ENCODE measurements around the gene SLCO3A1. TPM values are rescaled to one million over a fixed set of nuclear protein-coding genes. Genes with fewer than 3 reads are reported as not detected.

Gene SLCO3A1
- total and polyA plus RNA-seq, 4 donors, result 1.6 to 3.6 (median 2.4) TPM

DNA sequence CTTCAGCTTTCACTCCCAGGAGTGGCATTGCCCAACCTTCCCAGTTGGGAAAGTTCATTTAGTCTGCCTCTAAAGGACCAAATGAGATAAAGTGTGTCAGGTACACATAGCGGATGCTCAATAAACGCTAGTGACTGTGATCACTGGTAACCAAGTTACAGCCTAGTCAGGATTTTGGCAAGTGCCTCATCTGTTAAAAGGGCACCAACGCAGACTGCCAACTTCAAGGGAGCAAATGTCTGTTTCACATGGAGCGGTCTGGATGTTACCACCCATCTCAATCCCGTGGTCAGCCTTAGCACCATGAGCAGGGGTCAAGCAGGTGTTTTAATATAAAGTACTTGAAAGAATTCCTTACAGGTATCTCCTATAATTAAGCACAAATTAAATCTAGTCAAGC, 22.7 kb downstream of the SLCO3A1 start:
- Histone ChIP-seq H3K4me1 (ENCODE audit: control insufficient read depth in 4 of 4, insufficient read depth in 4 of 4, low read length in 3 of 4) (no peaks in the 10 kb centered on the region), H3K9ac (ENCODE audit: low read depth in 1 of 2, low read length in 2 of 2) (no peak overlapping the region), H3K27ac (ENCODE audit: low read depth in 1 of 2, low read length in 2 of 2) (no peak overlapping the region), H3K9me3 (ENCODE audit: control insufficient read depth in 4 of 4, low read length in 3 of 4) (no peaks in the 10 kb centered on the region), H3K36me3 (ENCODE audit: control insufficient read depth in 4 of 4, insufficient read depth in 3 of 4, low read depth in 1 of 4, low read length in 3 of 4) (no peaks in the 10 kb centered on the region), H3K27me3 (ENCODE audit: control insufficient read depth in 4 of 4, insufficient read depth in 4 of 4, low read length in 3 of 4) (no peaks in the 10 kb centered on the region), H3K4me3 (ENCODE audit: low read depth in 1 of 3, low read length in 3 of 3) (no peak overlapping the region)
- 93% methylated on average over 5 of the region's 5 CpGs for WGBS
- TF ChIP-seq NR2F2 (IDR thresholded peaks at IDR 0.05) (no peak), RAD21 (IDR thresholded peaks at IDR 0.05) (no peak), GABPA (IDR thresholded peaks at IDR 0.05 in 1 of 2, conservative IDR thresholded peaks at IDR 0.05 in 1 of 2) (no peak), TAF1 (conservative IDR thresholded peaks at IDR 0.05) (no peak), FOXA2 (IDR thresholded peaks at IDR 0.05) (no peak), HNF4A (conservative IDR thresholded peaks at IDR 0.05) (no peak), JUND (IDR thresholded peaks at IDR 0.05) (no peak), FOXA1 (IDR thresholded peaks at IDR 0.05) (no peak), RXRA (IDR thresholded peaks at IDR 0.05) (no peak), SP1 (IDR thresholded peaks at IDR 0.05) (no peak), EGR1 (IDR thresholded peaks at IDR 0.05; ENCODE audit: low read depth in 2 of 2) (no peak), CTCF (IDR thresholded peaks at IDR 0.05; ENCODE audit: low read depth, low read length, missing input control) (no peak), HNF4G (IDR thresholded peaks at IDR 0.05) (no peak), YY1 (IDR thresholded peaks at IDR 0.05) (no peak)
- TF ChIP-seq, protein P1, sequence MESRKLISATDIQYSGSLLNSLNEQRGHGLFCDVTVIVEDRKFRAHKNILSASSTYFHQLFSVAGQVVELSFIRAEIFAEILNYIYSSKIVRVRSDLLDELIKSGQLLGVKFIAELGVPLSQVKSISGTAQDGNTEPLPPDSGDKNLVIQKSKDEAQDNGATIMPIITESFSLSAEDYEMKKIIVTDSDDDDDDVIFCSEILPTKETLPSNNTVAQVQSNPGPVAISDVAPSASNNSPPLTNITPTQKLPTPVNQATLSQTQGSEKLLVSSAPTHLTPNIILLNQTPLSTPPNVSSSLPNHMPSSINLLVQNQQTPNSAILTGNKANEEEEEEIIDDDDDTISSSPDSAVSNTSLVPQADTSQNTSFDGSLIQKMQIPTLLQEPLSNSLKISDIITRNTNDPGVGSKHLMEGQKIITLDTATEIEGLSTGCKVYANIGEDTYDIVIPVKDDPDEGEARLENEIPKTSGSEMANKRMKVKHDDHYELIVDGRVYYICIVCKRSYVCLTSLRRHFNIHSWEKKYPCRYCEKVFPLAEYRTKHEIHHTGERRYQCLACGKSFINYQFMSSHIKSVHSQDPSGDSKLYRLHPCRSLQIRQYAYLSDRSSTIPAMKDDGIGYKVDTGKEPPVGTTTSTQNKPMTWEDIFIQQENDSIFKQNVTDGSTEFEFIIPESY (IDR thresholded peaks at IDR 0.05), result no peak
- TF ChIP-seq, protein P2, sequence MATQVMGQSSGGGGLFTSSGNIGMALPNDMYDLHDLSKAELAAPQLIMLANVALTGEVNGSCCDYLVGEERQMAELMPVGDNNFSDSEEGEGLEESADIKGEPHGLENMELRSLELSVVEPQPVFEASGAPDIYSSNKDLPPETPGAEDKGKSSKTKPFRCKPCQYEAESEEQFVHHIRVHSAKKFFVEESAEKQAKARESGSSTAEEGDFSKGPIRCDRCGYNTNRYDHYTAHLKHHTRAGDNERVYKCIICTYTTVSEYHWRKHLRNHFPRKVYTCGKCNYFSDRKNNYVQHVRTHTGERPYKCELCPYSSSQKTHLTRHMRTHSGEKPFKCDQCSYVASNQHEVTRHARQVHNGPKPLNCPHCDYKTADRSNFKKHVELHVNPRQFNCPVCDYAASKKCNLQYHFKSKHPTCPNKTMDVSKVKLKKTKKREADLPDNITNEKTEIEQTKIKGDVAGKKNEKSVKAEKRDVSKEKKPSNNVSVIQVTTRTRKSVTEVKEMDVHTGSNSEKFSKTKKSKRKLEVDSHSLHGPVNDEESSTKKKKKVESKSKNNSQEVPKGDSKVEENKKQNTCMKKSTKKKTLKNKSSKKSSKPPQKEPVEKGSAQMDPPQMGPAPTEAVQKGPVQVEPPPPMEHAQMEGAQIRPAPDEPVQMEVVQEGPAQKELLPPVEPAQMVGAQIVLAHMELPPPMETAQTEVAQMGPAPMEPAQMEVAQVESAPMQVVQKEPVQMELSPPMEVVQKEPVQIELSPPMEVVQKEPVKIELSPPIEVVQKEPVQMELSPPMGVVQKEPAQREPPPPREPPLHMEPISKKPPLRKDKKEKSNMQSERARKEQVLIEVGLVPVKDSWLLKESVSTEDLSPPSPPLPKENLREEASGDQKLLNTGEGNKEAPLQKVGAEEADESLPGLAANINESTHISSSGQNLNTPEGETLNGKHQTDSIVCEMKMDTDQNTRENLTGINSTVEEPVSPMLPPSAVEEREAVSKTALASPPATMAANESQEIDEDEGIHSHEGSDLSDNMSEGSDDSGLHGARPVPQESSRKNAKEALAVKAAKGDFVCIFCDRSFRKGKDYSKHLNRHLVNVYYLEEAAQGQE (IDR thresholded peaks at IDR 0.05), result no peak
- TF ChIP-seq, protein P3, sequence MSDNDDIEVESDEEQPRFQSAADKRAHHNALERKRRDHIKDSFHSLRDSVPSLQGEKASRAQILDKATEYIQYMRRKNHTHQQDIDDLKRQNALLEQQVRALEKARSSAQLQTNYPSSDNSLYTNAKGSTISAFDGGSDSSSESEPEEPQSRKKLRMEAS (IDR thresholded peaks at IDR 0.05), result no peak
- TF ChIP-seq, protein P4, sequence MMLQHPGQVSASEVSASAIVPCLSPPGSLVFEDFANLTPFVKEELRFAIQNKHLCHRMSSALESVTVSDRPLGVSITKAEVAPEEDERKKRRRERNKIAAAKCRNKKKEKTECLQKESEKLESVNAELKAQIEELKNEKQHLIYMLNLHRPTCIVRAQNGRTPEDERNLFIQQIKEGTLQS (IDR thresholded peaks at IDR 0.05), result no peak
- DNase-seq (ENCODE audit: low spot score), result no peak
